ENCODE results near the gene SORCS3. TPM values are rescaled to one million over a fixed set of nuclear protein-coding genes. Genes with fewer than 3 reads are reported as not detected.
A peak's percentile ranks its signal among the peaks of the same experiment; 100 is the strongest.

Gene SORCS3
- total and polyA plus RNA-seq, 4 donors, result 3.7 to 15.7 (median 14.8) TPM

GRCh38 chr10:104663076-104663475 lies 22.0 kb downstream of the SORCS3 start:
- H3K27me3 ChIP-seq (ENCODE audit: control insufficient read depth, insufficient read depth, low read length), result no peaks in the 10 kb centered on the region
- no peak overlapping the region for H3K27ac ChIP-seq (ENCODE audit: low read depth, low read length)
- peaks cover 21% of the 10 kb centered on the region for H3K4me1 ChIP-seq (ENCODE audit: control insufficient read depth, insufficient read depth, low read length)
- WGBS (ENCODE audit: insufficient coverage), result 20% methylated on average over 1 of the region's 5 CpGs
- H3K36me3 ChIP-seq (ENCODE audit: control insufficient read depth, insufficient read depth, low read length), result no peaks in the 10 kb centered on the region
- no peak overlapping the region for H3K4me3 ChIP-seq (ENCODE audit: low read depth, low read length)
- no peaks in the 10 kb centered on the region for H3K9me3 ChIP-seq (ENCODE audit: control insufficient read depth, insufficient read depth, low read length)
- peak in 2 of 6 donors; percentile 38 to 63 for DNase-seq (ENCODE audit: low read depth in 4 of 6, low spot score in 6 of 6)

DNA sequence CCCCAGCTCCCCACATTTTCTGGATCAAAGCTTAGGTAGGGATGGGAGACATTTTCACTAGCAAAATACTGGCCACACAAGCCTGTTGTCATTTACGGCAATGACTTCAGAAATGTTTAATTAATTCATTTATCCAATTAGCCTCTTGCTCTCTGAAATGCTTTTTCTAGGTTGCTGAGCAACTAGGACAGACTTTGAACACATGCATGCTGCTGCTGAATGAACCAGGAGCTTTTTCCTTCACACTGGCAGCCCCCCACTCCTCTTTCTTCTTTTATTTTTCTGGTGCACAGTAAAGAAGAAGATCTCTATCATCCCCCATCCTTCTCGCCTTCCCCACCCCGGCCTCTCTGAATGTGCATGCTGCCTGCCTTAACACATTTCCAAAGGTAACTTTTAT lies 22.5 kb downstream of the SORCS3 start:
- Histone ChIP-seq H3K27ac (ENCODE audit: low read depth, low read length) (no peak overlapping the region), H3K4me3 (ENCODE audit: low read depth, low read length) (no peak overlapping the region), H3K36me3 (ENCODE audit: control insufficient read depth, insufficient read depth, low read length) (no peaks in the 10 kb centered on the region), H3K9me3 (ENCODE audit: control insufficient read depth, insufficient read depth, low read length) (no peaks in the 10 kb centered on the region), H3K27me3 (ENCODE audit: control insufficient read depth, insufficient read depth, low read length) (no peaks in the 10 kb centered on the region), H3K4me1 (ENCODE audit: control insufficient read depth, insufficient read depth, low read length) (peaks cover 18% of the 10 kb centered on the region)
- peak in 2 of 6 donors; percentile 53 to 74 for DNase-seq (ENCODE audit: low read depth in 4 of 6, low spot score in 6 of 6)
- no CpG with 5 or more reads among the region's 3 CpGs for WGBS (ENCODE audit: insufficient coverage)

- Histone ChIP-seq H3K27ac (ENCODE audit: low read depth, low read length) (no peak overlapping the region), H3K36me3 (ENCODE audit: control insufficient read depth, insufficient read depth, low read length) (no peaks in the 10 kb centered on the region), H3K4me3 (ENCODE audit: low read depth, low read length) (no peak overlapping the region), H3K9me3 (ENCODE audit: control insufficient read depth, insufficient read depth, low read length) (no peaks in the 10 kb centered on the region), H3K4me1 (ENCODE audit: control insufficient read depth, insufficient read depth, low read length) (peaks cover 18% of the 10 kb centered on the region), H3K27me3 (ENCODE audit: control insufficient read depth, insufficient read depth, low read length) (no peaks in the 10 kb centered on the region)
- WGBS (ENCODE audit: insufficient coverage), result 72% methylated on average over 5 of the region's 5 CpGs
- peak in 1 of 6 donors; percentile 40 for DNase-seq (ENCODE audit: low read depth in 4 of 6, low spot score in 6 of 6)
Observed at GRCh38 chr10:104664205-104664604, 23.1 kb downstream of the SORCS3 start.

DNA sequence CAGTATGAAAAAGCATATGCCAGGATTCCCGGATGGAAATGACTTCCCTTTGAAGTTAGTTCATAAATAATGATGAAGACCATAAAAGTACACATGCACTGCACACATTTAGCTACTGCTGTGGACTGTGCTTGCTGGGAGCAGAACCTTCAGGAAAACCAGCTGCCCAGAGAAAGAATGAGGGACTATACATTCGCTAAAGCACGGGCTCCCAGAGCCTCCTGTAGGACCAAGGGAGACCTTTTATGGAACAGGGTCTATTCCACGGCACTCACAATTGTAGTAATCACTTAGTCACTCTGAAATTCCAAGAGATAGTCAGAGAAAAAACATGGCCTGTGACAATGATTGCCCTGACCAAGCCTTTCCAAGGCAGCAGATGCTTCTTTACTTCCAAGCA lies 24.1 kb downstream of the SORCS3 start:
- Histone ChIP-seq H3K27ac (ENCODE audit: low read depth, low read length) (no peak overlapping the region), H3K36me3 (ENCODE audit: control insufficient read depth, insufficient read depth, low read length) (no peaks in the 10 kb centered on the region), H3K4me3 (ENCODE audit: low read depth, low read length) (no peak overlapping the region), H3K9me3 (ENCODE audit: control insufficient read depth, insufficient read depth, low read length) (no peaks in the 10 kb centered on the region), H3K4me1 (ENCODE audit: control insufficient read depth, insufficient read depth, low read length) (peaks cover 18% of the 10 kb centered on the region), H3K27me3 (ENCODE audit: control insufficient read depth, insufficient read depth, low read length) (no peaks in the 10 kb centered on the region)
- 90% methylated on average over 3 of the region's 4 CpGs for WGBS (ENCODE audit: insufficient coverage)
- DNase-seq (ENCODE audit: low read depth in 4 of 6, low spot score in 6 of 6), result no peak

- Histone ChIP-seq H3K9me3 (ENCODE audit: control insufficient read depth, insufficient read depth, low read length) (no peaks in the 10 kb centered on the region), H3K27ac (ENCODE audit: low read depth, low read length) (no peak overlapping the region), H3K4me3 (ENCODE audit: low read depth, low read length) (no peak overlapping the region), H3K27me3 (ENCODE audit: control insufficient read depth, insufficient read depth, low read length) (no peaks in the 10 kb centered on the region), H3K4me1 (ENCODE audit: control insufficient read depth, insufficient read depth, low read length) (peaks cover 18% of the 10 kb centered on the region), H3K36me3 (ENCODE audit: control insufficient read depth, insufficient read depth, low read length) (no peaks in the 10 kb centered on the region)
- no CpG with 5 or more reads among the region's 5 CpGs for WGBS (ENCODE audit: insufficient coverage)
- DNase-seq (ENCODE audit: low read depth in 4 of 6, low spot score in 6 of 6), result peak in 2 of 6 donors; percentile 79
Observed at GRCh38 chr10:104666106-104666505, 25.0 kb downstream of the SORCS3 start.

- Histone ChIP-seq H3K9me3 (ENCODE audit: control insufficient read depth, insufficient read depth, low read length) (peaks cover 4% of the 10 kb centered on the region), H3K36me3 (ENCODE audit: control insufficient read depth, insufficient read depth, low read length) (no peaks in the 10 kb centered on the region), H3K27me3 (ENCODE audit: control insufficient read depth, insufficient read depth, low read length) (no peaks in the 10 kb centered on the region), H3K4me3 (ENCODE audit: low read depth, low read length) (no peak overlapping the region), H3K4me1 (ENCODE audit: control insufficient read depth, insufficient read depth, low read length) (peaks cover 18% of the 10 kb centered on the region), H3K27ac (ENCODE audit: low read depth, low read length) (no peak overlapping the region)
- WGBS (ENCODE audit: insufficient coverage), result 29% methylated on average over 1 of the region's 1 CpG
- DNase-seq (ENCODE audit: low read depth in 4 of 6, low spot score in 6 of 6), result peak in 1 of 6 donors; percentile 29
Observed at GRCh38 chr10:104676874-104677273, 35.8 kb downstream of the SORCS3 start.

DNA sequence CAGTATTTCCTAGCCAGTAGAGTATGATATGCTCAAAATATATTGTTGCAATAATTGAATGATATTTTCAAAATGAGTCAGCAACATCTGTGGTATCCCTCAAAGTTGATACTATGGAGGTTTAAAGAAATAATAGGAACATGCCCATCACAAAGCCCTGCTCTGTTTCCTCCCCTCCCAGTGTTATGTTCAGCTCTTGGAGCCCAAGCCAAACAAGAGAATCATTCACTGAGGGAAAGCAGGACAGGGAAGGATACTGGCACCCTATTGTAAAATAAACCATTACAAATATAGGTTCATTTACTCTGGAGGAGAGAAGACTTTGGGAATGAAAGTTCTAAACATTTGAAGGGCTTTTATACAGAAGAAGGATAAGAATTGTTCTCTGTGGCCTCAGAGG lies 37.6 kb downstream of the SORCS3 start:
- Histone ChIP-seq H3K36me3 (ENCODE audit: control insufficient read depth, insufficient read depth, low read length) (no peaks in the 10 kb centered on the region), H3K27me3 (ENCODE audit: control insufficient read depth, insufficient read depth, low read length) (no peaks in the 10 kb centered on the region), H3K27ac (ENCODE audit: low read depth, low read length) (no peak overlapping the region), H3K4me3 (ENCODE audit: low read depth, low read length) (no peak overlapping the region), H3K9me3 (ENCODE audit: control insufficient read depth, insufficient read depth, low read length) (peaks cover 2% of the 10 kb centered on the region), H3K4me1 (ENCODE audit: control insufficient read depth, insufficient read depth, low read length) (peaks cover 18% of the 10 kb centered on the region)
- no peak for DNase-seq (ENCODE audit: low read depth in 4 of 6, low spot score in 6 of 6)

- Histone ChIP-seq H3K27ac (ENCODE audit: low read depth, low read length) (peak overlapping the region; percentile 25), H3K9me3 (ENCODE audit: control insufficient read depth, insufficient read depth, low read length) (no peaks in the 10 kb centered on the region), H3K4me3 (ENCODE audit: low read depth, low read length) (peak overlapping the region; percentile 42), H3K36me3 (ENCODE audit: control insufficient read depth, insufficient read depth, low read length) (no peaks in the 10 kb centered on the region), H3K27me3 (ENCODE audit: control insufficient read depth, insufficient read depth, low read length) (no peaks in the 10 kb centered on the region), H3K4me1 (ENCODE audit: control insufficient read depth, insufficient read depth, low read length) (peaks cover 18% of the 10 kb centered on the region)
- DNase-seq (ENCODE audit: low read depth in 4 of 6, low spot score in 6 of 6), result peak in 3 of 6 donors; percentile 54 to 91 (median 87)
- 21% methylated on average over 29 of the region's 35 CpGs for WGBS (ENCODE audit: insufficient coverage)
Observed at GRCh38 chr10:104680467-104681401, 39.6 kb downstream of the SORCS3 start.

DNA sequence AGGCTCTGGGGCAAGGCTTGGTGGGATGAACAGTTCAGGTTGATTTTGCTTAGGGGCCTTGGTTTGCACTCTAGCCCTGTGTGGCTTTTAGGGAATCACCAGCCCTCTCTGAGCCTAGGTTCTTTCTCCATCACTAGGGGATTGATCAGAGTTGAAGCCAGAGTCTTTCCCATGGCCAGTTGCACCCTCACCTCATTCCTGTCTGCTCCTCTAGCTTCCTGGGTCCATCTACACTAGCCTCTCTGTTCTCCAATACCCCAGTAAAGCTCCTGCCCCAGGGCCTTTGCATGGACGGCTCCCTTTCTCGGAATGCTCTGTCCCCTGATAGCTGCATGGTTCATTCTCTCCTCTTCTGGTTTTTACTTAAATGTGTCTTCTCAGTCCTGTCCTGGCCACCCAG lies 40.4 kb downstream of the SORCS3 start:
- Histone ChIP-seq H3K27me3 (ENCODE audit: control insufficient read depth, insufficient read depth, low read length) (no peaks in the 10 kb centered on the region), H3K27ac (ENCODE audit: low read depth, low read length) (no peak overlapping the region), H3K9me3 (ENCODE audit: control insufficient read depth, insufficient read depth, low read length) (no peaks in the 10 kb centered on the region), H3K4me1 (ENCODE audit: control insufficient read depth, insufficient read depth, low read length) (peaks cover 18% of the 10 kb centered on the region), H3K36me3 (ENCODE audit: control insufficient read depth, insufficient read depth, low read length) (no peaks in the 10 kb centered on the region), H3K4me3 (ENCODE audit: low read depth, low read length) (peak overlapping the region; percentile 42)
- no peak for DNase-seq (ENCODE audit: low read depth in 4 of 6, low spot score in 6 of 6)
- 75% methylated on average over 2 of the region's 2 CpGs for WGBS (ENCODE audit: insufficient coverage)

- H3K4me1 ChIP-seq (ENCODE audit: control insufficient read depth, insufficient read depth, low read length), result peaks cover 25% of the 10 kb centered on the region
- no peak overlapping the region for H3K4me3 ChIP-seq (ENCODE audit: low read depth, low read length)
- no peak for DNase-seq (ENCODE audit: low read depth in 4 of 6, low spot score in 6 of 6)
- no peak overlapping the region for H3K27ac ChIP-seq (ENCODE audit: low read depth, low read length)
- no CpG with 5 or more reads among the region's 1 CpG for WGBS (ENCODE audit: insufficient coverage)
- H3K36me3 ChIP-seq (ENCODE audit: control insufficient read depth, insufficient read depth, low read length), result no peaks in the 10 kb centered on the region
- H3K9me3 ChIP-seq (ENCODE audit: control insufficient read depth, insufficient read depth, low read length), result no peaks in the 10 kb centered on the region
- H3K27me3 ChIP-seq (ENCODE audit: control insufficient read depth, insufficient read depth, low read length), result no peaks in the 10 kb centered on the region
Observed at GRCh38 chr10:104683567-104683966, 42.5 kb downstream of the SORCS3 start.
